Measurements from ENCODE around the gene MYOF.

MYOF gene

DNA sequence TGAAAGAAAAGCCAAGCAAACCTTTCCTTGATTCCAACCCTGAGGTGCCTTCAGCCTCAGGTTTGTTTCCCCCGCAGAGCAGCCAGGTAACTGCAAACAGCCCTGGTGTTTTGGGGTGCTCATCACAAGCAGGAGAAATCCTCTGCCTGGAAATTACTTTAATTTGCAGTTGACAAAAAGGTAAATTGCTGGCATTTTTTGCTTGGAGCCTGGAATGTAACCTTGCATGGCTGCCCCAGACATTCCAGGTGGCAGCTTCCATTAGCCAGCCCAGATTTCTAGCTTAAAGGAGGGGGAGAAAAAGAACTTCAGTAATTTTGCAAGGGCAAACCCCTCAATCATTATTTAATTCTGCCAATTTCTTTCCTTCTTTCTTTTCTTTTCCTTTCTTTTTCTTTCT lies 194.4 kb downstream of the MYOF start:
- TF ChIP-seq GATA2 (IDR thresholded peaks at IDR 0.05; ENCODE audit: low read depth, low read length): no peak
- TF ChIP-seq GATA3 (IDR thresholded peaks at IDR 0.05; ENCODE audit: low read depth, low read length): no peak

DNA sequence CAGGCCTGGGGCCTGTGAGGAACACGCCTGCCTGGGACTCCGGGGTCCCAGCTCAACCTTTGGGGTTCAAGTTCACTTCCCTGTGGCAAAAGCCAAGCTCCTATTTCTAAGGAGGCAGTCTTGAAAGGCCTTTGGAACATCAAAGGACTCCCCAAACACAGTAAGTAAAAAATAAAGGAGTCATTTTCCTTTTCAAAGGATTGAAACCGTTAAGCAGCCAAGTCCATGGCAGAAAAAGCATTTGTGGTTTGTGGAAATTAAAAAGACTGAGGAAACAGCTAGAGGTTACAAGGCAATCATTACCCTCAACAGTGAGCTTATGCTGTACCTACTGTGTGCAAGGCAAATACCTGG lies 200.8 kb downstream of the MYOF start:
- TF ChIP-seq GATA3 (IDR thresholded peaks at IDR 0.05; ENCODE audit: low read depth, low read length) (no peak), GATA2 (IDR thresholded peaks at IDR 0.05; ENCODE audit: low read depth, low read length) (no peak)

DNA sequence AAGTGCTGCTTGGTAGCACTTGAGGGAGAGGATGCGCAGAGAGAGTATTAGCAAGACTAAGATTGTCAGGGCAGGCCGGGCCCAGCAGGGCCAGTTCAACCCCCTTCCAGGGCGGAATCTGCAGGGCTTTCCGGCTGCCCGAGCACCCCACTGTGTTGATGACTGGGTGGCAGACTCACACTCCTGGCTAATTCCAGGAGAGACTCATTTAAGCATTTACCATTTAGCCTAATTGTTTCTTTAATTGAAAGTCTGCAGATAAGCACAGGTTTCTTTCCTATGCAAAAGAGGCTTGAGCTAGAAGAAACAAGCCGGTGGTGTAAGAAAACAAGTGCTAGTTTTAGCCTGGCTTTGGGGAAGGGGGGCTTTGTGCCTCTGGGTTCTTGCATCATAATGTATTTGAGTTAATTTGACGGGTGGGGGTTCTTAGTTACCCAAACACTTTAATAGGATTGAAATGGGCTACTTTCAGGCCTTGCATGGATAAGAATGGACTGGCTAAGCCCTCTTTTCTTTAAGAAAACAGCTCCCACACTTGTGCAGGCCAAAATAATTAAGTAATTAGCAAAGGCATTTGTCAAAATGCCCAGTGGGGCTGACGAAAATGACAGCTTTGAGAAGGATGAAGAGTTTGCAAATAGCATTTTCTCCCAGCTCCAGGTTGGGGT lies 201.3 kb downstream of the MYOF start:
- TF ChIP-seq GATA2 (IDR thresholded peaks at IDR 0.05; ENCODE audit: low read depth, low read length) (no peak), GATA3 (IDR thresholded peaks at IDR 0.05; ENCODE audit: low read depth, low read length) (no peak)

DNA sequence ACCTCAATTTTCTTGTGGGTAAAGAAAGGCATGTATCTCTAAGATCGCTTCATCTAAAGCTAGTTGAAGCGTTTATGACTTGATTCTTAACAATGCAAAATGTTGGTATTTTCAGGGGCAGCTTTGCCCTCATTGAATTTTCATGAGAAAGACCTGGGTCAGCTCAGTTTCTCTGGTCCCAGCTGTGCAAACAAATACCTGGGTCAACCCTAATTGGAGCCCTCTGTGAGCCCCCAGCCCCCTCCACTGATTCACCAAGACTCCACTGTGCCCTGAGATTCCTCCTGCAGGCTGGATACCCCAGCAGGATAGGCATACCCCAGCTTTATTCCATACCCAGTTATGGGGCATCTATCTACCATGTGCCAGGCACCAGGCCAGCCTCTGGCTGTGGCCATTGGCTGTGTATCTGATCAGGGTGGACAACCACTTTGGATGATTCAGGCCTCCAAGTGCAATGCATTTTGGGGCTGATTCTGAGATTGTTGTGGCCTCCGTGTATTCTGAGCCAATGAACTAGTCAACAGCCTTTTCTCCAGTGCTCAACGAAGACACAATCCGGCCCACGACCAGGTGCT lies 201.9 kb downstream of the MYOF start:
- no peak for TF ChIP-seq GATA3 (IDR thresholded peaks at IDR 0.05; ENCODE audit: low read depth, low read length)

DNA sequence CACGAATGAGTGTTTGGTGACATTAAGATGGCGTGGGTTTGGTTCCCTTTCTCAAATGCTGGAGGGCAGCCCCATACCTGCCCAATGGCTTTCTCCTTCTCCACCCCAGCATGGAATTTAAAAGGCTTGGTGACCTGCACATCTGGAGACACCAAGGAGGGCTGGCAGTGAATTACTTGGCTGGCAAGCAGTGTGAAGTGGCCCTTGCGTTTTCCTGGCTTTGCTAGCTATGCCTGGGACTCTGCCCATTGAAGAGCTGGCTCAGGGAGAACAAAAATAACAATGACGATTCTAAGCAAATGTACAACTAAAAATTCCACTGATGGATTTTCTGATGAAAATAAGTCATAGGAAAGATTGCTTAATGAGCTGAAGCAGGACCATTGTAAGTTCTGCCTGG lies 204.8 kb downstream of the MYOF start:
- no peak for TF ChIP-seq GATA3 (IDR thresholded peaks at IDR 0.05; ENCODE audit: low read depth, low read length)
- TF ChIP-seq GATA2 (IDR thresholded peaks at IDR 0.05; ENCODE audit: low read depth, low read length): no peak

DNA sequence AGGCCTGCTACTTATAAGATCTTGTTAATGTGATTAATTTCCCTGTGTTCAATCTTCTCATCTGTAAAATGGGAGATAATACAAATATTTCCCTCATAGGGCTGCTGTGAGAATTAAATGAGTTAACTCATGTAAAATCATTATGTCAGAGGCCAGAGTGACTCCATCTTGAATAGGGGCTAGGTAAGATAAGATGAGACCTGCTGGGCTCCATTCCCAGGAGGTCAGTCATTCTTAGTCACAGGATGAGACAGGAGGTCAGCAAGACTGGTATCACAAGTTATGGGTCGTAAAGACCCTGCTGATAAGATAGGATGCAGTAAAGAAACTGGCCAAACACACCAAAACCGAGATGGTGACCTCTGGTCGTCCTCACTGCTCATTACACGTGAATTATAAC lies 207.7 kb downstream of the MYOF start:
- TF ChIP-seq GATA3 (IDR thresholded peaks at IDR 0.05; ENCODE audit: low read depth, low read length): no peak
- no peak for TF ChIP-seq GATA2 (IDR thresholded peaks at IDR 0.05; ENCODE audit: low read depth, low read length)

DNA sequence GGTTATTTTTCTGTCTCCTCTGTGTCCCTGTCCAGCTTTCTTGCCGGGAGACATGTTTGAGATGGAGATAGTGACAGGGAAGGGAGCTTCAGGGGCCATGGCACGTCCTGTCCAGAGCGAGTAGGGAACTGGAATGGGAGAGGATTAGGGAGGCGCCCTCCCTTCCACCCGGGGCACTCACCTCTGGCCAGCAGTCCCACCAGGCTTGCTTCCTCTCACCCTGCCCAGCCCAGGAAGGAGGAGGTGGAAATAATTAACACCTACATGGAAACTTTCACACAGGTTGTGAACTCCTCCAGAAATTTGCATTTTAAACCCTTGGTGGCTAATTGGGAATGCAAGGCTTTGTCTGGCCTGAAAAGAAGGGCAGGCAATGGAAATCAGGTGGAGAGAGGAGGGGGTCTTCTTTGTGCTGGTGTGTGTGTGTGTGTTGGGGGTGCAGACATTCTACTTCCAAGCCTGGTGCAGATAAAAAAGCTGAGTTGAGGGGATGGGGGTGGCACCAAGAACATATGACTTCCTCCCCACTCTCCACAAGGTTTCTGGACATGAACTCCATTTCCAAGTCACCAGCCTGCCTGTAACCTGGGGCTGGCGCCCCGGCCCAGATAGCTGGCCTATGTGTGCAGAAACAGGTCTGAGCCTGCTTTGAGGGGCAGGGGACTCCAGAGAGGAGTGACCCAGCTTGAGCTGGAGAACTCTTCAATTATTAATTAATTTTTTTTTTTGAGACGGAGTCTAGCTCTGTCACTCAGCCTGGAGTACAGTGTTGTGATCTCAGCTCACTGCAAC lies 209.1 kb downstream of the MYOF start:
- TF ChIP-seq GATA2 (IDR thresholded peaks at IDR 0.05; ENCODE audit: low read depth, low read length) (no peak), GATA3 (IDR thresholded peaks at IDR 0.05; ENCODE audit: low read depth, low read length) (no peak)

DNA sequence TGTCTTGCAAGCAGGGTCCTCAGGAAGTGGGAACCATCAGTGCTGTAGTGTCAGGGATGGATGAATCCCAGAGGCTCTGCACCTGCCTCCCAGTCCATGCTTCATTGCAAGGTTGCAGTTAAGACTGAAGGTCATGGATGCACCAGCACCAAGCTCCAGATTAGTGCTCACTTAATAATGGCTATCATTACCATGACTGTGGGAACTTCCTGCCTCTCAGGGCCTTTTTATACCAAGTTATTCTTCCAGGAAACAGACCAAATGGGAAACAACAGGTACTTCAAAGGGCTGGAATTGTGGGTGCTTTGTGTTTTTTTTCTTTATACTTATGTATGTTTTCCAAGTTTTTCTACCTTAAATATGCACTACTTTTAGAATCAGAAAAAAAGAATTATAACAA lies 210.8 kb downstream of the MYOF start:
- TF ChIP-seq GATA2 (IDR thresholded peaks at IDR 0.05; ENCODE audit: low read depth, low read length): no peak
- no peak for TF ChIP-seq GATA3 (IDR thresholded peaks at IDR 0.05; ENCODE audit: low read depth, low read length)

DNA sequence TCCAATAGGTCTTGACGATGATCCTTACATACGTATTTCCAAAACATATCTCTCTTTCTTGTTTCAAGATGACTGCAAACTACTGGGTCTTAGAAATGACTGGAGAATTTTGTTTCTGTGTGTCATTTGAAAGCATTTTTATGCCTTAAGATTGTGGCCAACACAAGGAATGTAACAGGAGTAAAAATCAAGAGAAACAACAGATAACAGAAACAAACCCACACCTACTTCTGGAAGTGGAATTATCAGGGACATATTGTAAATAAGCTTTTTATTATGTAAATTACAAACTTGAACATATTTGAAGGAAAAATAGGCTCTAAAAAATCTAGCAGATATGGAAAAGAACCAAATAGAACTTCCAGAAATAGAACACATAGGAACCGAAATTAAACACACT lies 212.9 kb downstream of the MYOF start:
- TF ChIP-seq GATA2 (IDR thresholded peaks at IDR 0.05; ENCODE audit: low read depth, low read length) (no peak), GATA3 (IDR thresholded peaks at IDR 0.05; ENCODE audit: low read depth, low read length) (no peak)

DNA sequence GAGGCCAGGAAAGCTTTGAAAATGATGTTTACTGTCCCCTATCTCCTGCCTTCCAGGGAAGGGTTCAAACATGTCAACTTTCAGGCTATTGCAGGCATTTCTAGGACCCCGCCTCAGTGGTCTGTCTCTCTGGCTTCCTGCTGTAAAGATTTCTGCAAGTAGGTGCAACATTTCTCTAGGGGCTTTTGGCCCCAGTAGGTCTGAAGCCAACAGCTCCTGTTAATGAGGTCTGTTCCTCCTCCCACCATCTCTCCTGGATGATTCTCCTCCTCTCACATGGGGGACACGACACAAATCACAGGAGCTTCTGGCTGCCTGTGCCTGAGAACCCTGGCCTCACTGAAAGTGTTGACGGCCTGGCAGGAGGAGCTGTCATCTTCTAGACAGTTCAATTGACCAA lies 214.1 kb downstream of the MYOF start:
- no peak for TF ChIP-seq GATA3 (IDR thresholded peaks at IDR 0.05; ENCODE audit: low read depth, low read length)
- no peak for TF ChIP-seq GATA2 (IDR thresholded peaks at IDR 0.05; ENCODE audit: low read depth, low read length)

DNA sequence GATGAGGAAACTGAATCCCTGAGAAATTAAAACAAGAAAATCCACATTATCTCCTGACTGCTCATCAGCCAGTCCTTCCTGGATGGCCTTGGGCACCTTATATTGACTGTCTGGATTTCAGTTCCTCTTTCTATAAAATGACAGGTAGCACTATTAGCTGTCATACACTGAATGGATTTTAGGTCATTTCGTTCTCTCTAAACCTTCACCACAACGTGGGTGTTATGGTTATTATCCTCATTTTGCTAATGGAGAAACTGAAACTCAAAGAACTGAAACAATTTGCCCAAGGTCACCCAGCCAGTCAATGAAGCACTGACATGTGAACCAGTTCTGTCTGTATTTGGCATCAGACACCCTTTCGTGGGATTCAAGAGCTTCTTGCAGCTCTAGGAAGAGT lies 214.6 kb downstream of the MYOF start:
- no peak for TF ChIP-seq GATA3 (IDR thresholded peaks at IDR 0.05; ENCODE audit: low read depth, low read length)
- TF ChIP-seq GATA2 (IDR thresholded peaks at IDR 0.05; ENCODE audit: low read depth, low read length): no peak

DNA sequence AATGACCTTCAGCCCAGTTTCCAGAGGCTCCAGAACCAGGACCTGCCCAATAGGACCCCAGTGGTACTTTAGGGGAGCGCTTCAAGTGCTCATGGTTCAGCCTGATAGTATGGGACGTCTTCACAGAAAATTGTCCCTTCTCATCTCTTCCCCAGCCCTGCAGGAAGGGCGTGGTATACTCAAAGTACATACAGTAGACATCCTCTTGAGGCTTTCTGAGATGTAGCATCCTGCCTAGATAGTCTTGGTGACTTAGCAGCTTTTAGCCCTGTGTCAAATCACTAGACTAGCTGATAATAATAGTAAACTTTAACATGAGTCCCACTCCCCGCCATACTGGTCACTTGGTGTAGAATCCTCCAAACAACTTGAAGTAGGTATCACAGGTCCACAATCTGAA lies 215.3 kb downstream of the MYOF start:
- TF ChIP-seq GATA2 (IDR thresholded peaks at IDR 0.05; ENCODE audit: low read depth, low read length) (no peak), GATA3 (IDR thresholded peaks at IDR 0.05; ENCODE audit: low read depth, low read length) (no peak)

DNA sequence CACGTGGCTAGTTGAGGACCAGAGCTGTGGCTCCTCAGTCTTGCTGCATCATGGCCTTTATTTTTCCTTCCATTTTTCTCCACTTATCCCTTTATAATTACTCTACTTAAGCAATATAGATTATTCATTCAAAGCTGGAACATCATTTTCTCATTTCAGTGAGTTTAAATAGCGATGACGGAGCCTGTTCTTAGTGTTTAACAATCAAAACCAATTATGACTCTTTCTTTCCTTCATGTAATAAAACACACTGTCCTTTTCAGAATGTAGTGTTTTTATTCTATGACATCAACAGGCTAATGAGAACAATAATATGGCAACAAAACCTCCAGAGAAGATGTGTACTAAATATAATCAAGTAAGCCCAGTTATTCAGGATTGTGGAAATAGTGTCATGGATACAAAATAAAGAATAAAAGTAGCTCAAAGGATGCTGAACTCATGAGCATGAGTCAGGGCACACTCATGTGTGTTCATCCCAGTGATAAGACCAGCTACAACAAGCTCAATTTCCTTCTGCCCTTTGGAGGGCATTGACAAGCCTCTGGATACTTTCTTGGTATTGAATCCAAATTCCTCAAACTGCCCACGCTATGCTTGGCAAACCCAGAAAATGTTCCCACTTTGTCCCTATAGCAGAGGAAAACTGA lies 220.0 kb downstream of the MYOF start:
- no peak for TF ChIP-seq GATA3 (IDR thresholded peaks at IDR 0.05; ENCODE audit: low read depth, low read length)
- TF ChIP-seq GATA2 (IDR thresholded peaks at IDR 0.05; ENCODE audit: low read depth, low read length): no peak

DNA sequence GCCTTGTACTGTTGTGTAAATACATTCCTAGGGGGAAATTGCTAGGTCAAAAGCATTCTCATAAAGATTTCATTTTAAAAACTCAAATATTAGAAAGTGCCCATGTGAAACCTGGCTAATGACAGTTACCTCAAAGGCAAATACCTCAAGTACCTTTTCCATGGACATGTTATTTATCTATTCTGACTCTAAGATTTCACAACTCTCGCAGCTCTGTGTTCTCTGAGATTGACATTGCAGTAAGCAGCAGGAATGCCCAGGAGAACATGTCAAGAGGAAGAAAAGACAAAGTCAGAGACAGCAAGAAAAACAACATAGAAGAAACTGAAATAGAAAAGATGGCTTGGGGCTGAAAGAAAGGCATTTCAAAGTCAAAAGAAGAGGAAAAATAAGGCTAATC lies 221.0 kb downstream of the MYOF start:
- TF ChIP-seq GATA2 (IDR thresholded peaks at IDR 0.05; ENCODE audit: low read depth, low read length): no peak
- no peak for TF ChIP-seq GATA3 (IDR thresholded peaks at IDR 0.05; ENCODE audit: low read depth, low read length)

DNA sequence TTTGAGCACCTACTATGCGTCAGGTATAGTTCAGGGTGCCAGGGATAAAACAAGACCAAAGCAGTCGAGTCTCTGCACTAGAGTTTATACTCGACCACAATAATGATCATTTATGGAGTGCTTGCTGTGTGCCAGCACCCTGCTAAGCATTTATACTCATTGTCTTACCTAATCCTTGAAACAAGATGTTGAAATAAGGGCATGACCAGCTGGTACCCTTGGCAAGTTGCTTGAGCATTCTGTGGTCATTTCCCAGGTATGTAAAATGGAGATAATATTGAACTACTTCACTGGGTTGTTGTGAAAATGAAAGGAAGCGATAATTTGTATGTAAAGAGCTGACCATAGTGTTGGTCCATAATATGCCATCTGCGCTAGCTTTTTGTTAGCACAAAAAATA lies 223.0 kb downstream of the MYOF start:
- TF ChIP-seq GATA3 (IDR thresholded peaks at IDR 0.05; ENCODE audit: low read depth, low read length): no peak
- TF ChIP-seq GATA2 (IDR thresholded peaks at IDR 0.05; ENCODE audit: low read depth, low read length): no peak
